H9 (cell line): Measurements from ENCODE around the gene RRAGD. TPM values are rescaled to one million over a fixed set of nuclear protein-coding genes. Genes with fewer than 3 reads are reported as not detected.

Experiments used
- DNase-seq: peaks from one replicate; pipeline ENCODE4 v3.0.0-alpha.2; 2017
- H2AFZ ChIP-seq: one replicate; pipeline ENCODE4 v1.6.1; 2013; ENCODE audit warnings: mild to moderate bottlenecking, low read length, control low read depth, moderate library complexity
- H2AK5ac ChIP-seq: 2 replicates; pipeline ENCODE4 v1.6.1; 2013; ENCODE audit warnings: low read length, control low read depth, mixed read lengths; ENCODE audit not compliant: insufficient read length
- H2BK120ac ChIP-seq: one replicate; pipeline ENCODE4 v1.6.1; 2013; ENCODE audit warnings: low read depth, mild to moderate bottlenecking, low read length, control low read depth, inconsistent platforms; ENCODE audit not compliant: poor library complexity, severe bottlenecking
- H2BK12ac ChIP-seq: 2 replicates; pipeline ENCODE4 v1.6.1; 2013; ENCODE audit warnings: low read length, control low read depth, mixed read lengths, low read depth; ENCODE audit not compliant: insufficient read length
- H2BK15ac ChIP-seq: 2 replicates; pipeline ENCODE4 v1.6.1; 2013; ENCODE audit warnings: low read depth, low read length, control low read depth
- H2BK20ac ChIP-seq: one replicate; pipeline ENCODE4 v1.6.1; 2013; ENCODE audit warnings: low read depth, mild to moderate bottlenecking, low read length, control low read depth, inconsistent platforms; ENCODE audit not compliant: poor library complexity, severe bottlenecking
- H2BK5ac ChIP-seq: 2 replicates; pipeline ENCODE4 v1.6.1; 2013; ENCODE audit warnings: low read length, control low read depth, mixed read lengths; ENCODE audit not compliant: insufficient read length
- H3K14ac ChIP-seq: 2 replicates; pipeline ENCODE4 v1.6.1; 2013; ENCODE audit warnings: low read length, control low read depth; ENCODE audit not compliant: insufficient read depth
- H3K18ac ChIP-seq: 2 replicates; pipeline ENCODE4 v1.6.1; 2013; ENCODE audit warnings: low read depth, mild to moderate bottlenecking, mixed read lengths, low read length, control low read depth; ENCODE audit not compliant: insufficient read length
- H3K23ac ChIP-seq: 2 replicates; pipeline ENCODE4 v1.6.1; 2013; ENCODE audit warnings: low read length, control low read depth, mixed read lengths, low read depth; ENCODE audit not compliant: insufficient read length
- H3K23me2 ChIP-seq: 2 replicates; pipeline ENCODE4 v1.6.1; 2013; ENCODE audit warnings: low read depth, mild to moderate bottlenecking, mixed read lengths, low read length, control low read depth; ENCODE audit not compliant: insufficient read length, poor library complexity, severe bottlenecking
- H3K27ac ChIP-seq: 2 replicates; pipeline ENCODE4 v1.5.1; 2013; ENCODE audit warnings: low read length, control low read depth, mixed read lengths, low read depth; ENCODE audit not compliant: insufficient read length
- H3K27me3 ChIP-seq: 2 replicates; pipeline ENCODE4 v1.6.1; 2013; ENCODE audit warnings: low read length, control low read depth, inconsistent platforms; ENCODE audit not compliant: insufficient read depth
- H3K4ac ChIP-seq: 2 replicates; pipeline ENCODE4 v1.6.1; 2013; ENCODE audit warnings: low read depth, mild to moderate bottlenecking, control low read depth, inconsistent platforms, low read length, moderate library complexity
- H3K4me1 ChIP-seq: 2 replicates; pipeline ENCODE4 v1.6.1; 2013; ENCODE audit warnings: low read length, control low read depth, inconsistent platforms; ENCODE audit not compliant: insufficient read depth
- H3K4me2 ChIP-seq: 2 replicates; pipeline ENCODE4 v1.6.1; 2013; ENCODE audit warnings: low read length, control low read depth, mixed read lengths; ENCODE audit not compliant: insufficient read length, insufficient read depth
- H3K56ac ChIP-seq: 2 replicates; pipeline ENCODE4 v1.6.1; 2013; ENCODE audit warnings: low read depth, mild to moderate bottlenecking, mixed read lengths, low read length, control low read depth; ENCODE audit not compliant: insufficient read length
- H3K79me1 ChIP-seq: 2 replicates; pipeline ENCODE4 v1.6.1; 2013; ENCODE audit warnings: low read depth, mild to moderate bottlenecking, moderate library complexity, low read length, control low read depth, inconsistent platforms; ENCODE audit not compliant: insufficient read depth, poor library complexity, severe bottlenecking
- H3K79me2 ChIP-seq: 2 replicates; pipeline ENCODE4 v1.6.1; 2013; ENCODE audit warnings: low read length, control low read depth, inconsistent platforms; ENCODE audit not compliant: insufficient read depth
- H3K9ac ChIP-seq: 2 replicates; pipeline ENCODE4 v1.6.1; 2013; ENCODE audit warnings: low read length, control low read depth, mixed read lengths; ENCODE audit not compliant: insufficient read length; ENCODE audit errors: extremely low read depth
- H3K9me3 ChIP-seq: one replicate; pipeline ENCODE4 v1.6.1; 2013; ENCODE audit warnings: low read depth, low read length, inconsistent platforms; ENCODE audit not compliant: control insufficient read depth
- H3T11ph ChIP-seq: one replicate; pipeline ENCODE4 v1.6.1; 2013; ENCODE audit warnings: mild to moderate bottlenecking, low read length, control low read depth, inconsistent platforms
- H4K20me1 ChIP-seq: one replicate; pipeline ENCODE4 v1.6.1; 2013; ENCODE audit not compliant: control insufficient read depth, insufficient read length, insufficient read depth
- H4K5ac ChIP-seq: 2 replicates; pipeline ENCODE4 v1.6.1; 2013; ENCODE audit warnings: low read depth, mild to moderate bottlenecking, mixed read lengths, low read length, control low read depth; ENCODE audit not compliant: insufficient read length
- H4K8ac ChIP-seq: replicated peaks from 2 replicates; pipeline ENCODE4 v1.6.1; 2013; ENCODE audit warnings: low read length, control low read depth, mixed read lengths, low read depth; ENCODE audit not compliant: insufficient read length
- H4K91ac ChIP-seq: 2 replicates; pipeline ENCODE4 v1.6.1; 2013; ENCODE audit warnings: low read depth, mild to moderate bottlenecking, moderate library complexity, mixed read lengths, low read length, control low read depth; ENCODE audit not compliant: insufficient read length
- H3K27ac Mint-ChIP-seq, 3 experiments: 2 replicates in 2 of 3; 3 replicates in 1 of 3; pipeline ENCODE4 v1.8.0; 2020 to 2021; ENCODE audit warnings: mixed read lengths in 3 of 3, mild to moderate bottlenecking in 1 of 3, moderate library complexity in 1 of 3
- H3K27me3 Mint-ChIP-seq: 2 replicates; pipeline ENCODE4 v1.8.0; 2021; ENCODE audit warnings: low read depth, mild to moderate bottlenecking, moderate library complexity, mixed read lengths
- H3K36me3 Mint-ChIP-seq, 3 experiments: 2 replicates in 2 of 3; 3 replicates in 1 of 3; pipeline ENCODE4 v1.8.0; 2020 to 2021; ENCODE audit warnings: low read depth in 3 of 3, mixed read lengths in 3 of 3; ENCODE audit not compliant: insufficient read depth in 1 of 3
- H3K4me1 Mint-ChIP-seq, 2 experiments: 2 replicates each; pipeline ENCODE4 v1.8.0; 2020; ENCODE audit warnings: mixed read lengths in 2 of 2
- H3K4me3 Mint-ChIP-seq, 2 experiments: 2 replicates in 1 of 2; 3 replicates in 1 of 2; pipeline ENCODE4 v1.8.0; 2020 to 2021; ENCODE audit warnings: mild to moderate bottlenecking in 2 of 2, mixed read lengths in 2 of 2, moderate library complexity in 1 of 2
- H3K9me3 Mint-ChIP-seq, 2 experiments: 2 replicates in 1 of 2; 3 replicates in 1 of 2; pipeline ENCODE4 v1.8.0; 2020; ENCODE audit warnings: mild to moderate bottlenecking in 2 of 2, mixed read lengths in 2 of 2, moderate library complexity in 1 of 2
- WGBS: extraction: QIAGEN DNeasy Blood & Tissue Kit; methylation state at CpG from one replicate; pipeline ENCODE4 v1.1.7; 2013; ENCODE audit warnings: missing lambda C conversion rate, low lambda C conversion rate, mixed read lengths; ENCODE audit not compliant: insufficient read length; ENCODE audit errors: extremely low coverage; 5-methylcytosine and 5-hydroxymethylcytosine counted together
- total RNA-seq: library from RNA; stranded (reverse); gene quantifications from 2 replicates; pipeline ENCODE4 v1.2.1, GENCODE V29; 2021
- TF ChIP-seq, protein P1 (sequence below): fragments of 200-600 bp; sonication (generic); conservative IDR thresholded peaks from 3 replicates; pipeline ENCODE4 v1.8.0; 2021; ENCODE audit warnings: antibody characterized with exemption, mild to moderate bottlenecking

RRAGD gene
- total RNA-seq, 1 experiment from 2014 or later: 10.6 TPM

DNA sequence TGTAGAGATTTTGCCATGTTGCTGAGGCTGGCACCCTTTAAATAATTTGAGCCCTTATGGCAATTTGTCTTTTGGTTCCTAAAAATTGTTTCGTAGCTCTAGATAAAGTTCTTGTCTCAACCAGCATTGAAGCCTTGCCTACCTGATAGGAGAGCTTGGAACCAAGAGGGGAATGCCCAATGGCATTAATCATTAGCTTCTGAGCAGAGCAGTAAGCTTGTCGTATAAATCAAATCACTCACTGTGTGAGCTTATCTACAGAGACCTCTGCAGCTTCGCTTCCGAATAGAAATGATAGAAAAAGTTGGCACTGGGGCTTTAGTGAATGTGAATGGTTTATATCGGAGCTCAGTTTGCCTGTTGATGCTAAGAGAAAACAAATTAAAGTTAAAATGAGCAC, 31.6 kb upstream of the RRAGD start:
- H3K23me2 ChIP-seq: no peaks in the 10 kb centered on the region
- no peak for DNase-seq
- H3K27ac ChIP-seq: no peak overlapping the region
- H2BK20ac ChIP-seq: no peak overlapping the region
- no peak overlapping the region for H3K4me2 ChIP-seq
- H4K5ac ChIP-seq: no peak overlapping the region
- H4K8ac ChIP-seq: no peak overlapping the region
- no CpG with 5 or more reads among the region's 5 CpGs for WGBS
- no peak overlapping the region for H2BK15ac ChIP-seq
- H4K20me1 ChIP-seq: no peaks in the 10 kb centered on the region
- Mint-ChIP-seq H3K27ac (no peak overlapping the region), H3K4me1 (peaks cover 0 to 3% of the 10 kb centered on the region in 2 experiments; a peak in 2 of 4 replicates), H3K4me3 (no peak overlapping the region), H3K27me3 (peaks cover 59% of the 10 kb centered on the region), H3K9me3 (peaks cover 3 to 8% of the 10 kb centered on the region in 2 experiments; a peak in 4 of 5 replicates), H3K36me3 (0 out of 7 replicates have a peak, but pooled peaks cover 0 to 3% (median 1%) of the 10 kb centered on the region in 3 experiments)
- no peak overlapping the region for H3K23ac ChIP-seq
- H3K9ac ChIP-seq: no peak overlapping the region
- H3K4ac ChIP-seq: no peak overlapping the region
- no peak overlapping the region for H2BK12ac ChIP-seq
- no peak overlapping the region for H3T11ph ChIP-seq
- no peak overlapping the region for H2BK120ac ChIP-seq
- H3K56ac ChIP-seq: no peak overlapping the region
- H4K91ac ChIP-seq: no peak overlapping the region
- H3K9me3 ChIP-seq: no peaks in the 10 kb centered on the region
- H2BK5ac ChIP-seq: no peak overlapping the region
- H3K4me1 ChIP-seq: no peaks in the 10 kb centered on the region
- no peak overlapping the region for H3K18ac ChIP-seq
- peaks cover 1% of the 10 kb centered on the region; the same call in 1 of the 2 replicates for H3K27me3 ChIP-seq
- H2AFZ ChIP-seq: no peak overlapping the region
- TF ChIP-seq, protein P1, sequence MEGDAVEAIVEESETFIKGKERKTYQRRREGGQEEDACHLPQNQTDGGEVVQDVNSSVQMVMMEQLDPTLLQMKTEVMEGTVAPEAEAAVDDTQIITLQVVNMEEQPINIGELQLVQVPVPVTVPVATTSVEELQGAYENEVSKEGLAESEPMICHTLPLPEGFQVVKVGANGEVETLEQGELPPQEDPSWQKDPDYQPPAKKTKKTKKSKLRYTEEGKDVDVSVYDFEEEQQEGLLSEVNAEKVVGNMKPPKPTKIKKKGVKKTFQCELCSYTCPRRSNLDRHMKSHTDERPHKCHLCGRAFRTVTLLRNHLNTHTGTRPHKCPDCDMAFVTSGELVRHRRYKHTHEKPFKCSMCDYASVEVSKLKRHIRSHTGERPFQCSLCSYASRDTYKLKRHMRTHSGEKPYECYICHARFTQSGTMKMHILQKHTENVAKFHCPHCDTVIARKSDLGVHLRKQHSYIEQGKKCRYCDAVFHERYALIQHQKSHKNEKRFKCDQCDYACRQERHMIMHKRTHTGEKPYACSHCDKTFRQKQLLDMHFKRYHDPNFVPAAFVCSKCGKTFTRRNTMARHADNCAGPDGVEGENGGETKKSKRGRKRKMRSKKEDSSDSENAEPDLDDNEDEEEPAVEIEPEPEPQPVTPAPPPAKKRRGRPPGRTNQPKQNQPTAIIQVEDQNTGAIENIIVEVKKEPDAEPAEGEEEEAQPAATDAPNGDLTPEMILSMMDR: no peak
- no peaks in the 10 kb centered on the region for H3K79me1 ChIP-seq
- H3K79me2 ChIP-seq: no peaks in the 10 kb centered on the region
- H3K14ac ChIP-seq: no peak overlapping the region
- H2AK5ac ChIP-seq: no peak overlapping the region
